Measurements from ENCODE around the gene ATF3. TPM values are rescaled to one million over a fixed set of nuclear protein-coding genes. Genes with fewer than 3 reads are reported as not detected.
A peak's percentile ranks its signal among the peaks of the same experiment; 100 is the strongest.

The ATF3 gene, protein sequence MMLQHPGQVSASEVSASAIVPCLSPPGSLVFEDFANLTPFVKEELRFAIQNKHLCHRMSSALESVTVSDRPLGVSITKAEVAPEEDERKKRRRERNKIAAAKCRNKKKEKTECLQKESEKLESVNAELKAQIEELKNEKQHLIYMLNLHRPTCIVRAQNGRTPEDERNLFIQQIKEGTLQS
- 5.1 and 6.0 TPM in 2 replicates for total RNA-seq (2014; rRNA removed; shearing (Covaris generic))

DNA sequence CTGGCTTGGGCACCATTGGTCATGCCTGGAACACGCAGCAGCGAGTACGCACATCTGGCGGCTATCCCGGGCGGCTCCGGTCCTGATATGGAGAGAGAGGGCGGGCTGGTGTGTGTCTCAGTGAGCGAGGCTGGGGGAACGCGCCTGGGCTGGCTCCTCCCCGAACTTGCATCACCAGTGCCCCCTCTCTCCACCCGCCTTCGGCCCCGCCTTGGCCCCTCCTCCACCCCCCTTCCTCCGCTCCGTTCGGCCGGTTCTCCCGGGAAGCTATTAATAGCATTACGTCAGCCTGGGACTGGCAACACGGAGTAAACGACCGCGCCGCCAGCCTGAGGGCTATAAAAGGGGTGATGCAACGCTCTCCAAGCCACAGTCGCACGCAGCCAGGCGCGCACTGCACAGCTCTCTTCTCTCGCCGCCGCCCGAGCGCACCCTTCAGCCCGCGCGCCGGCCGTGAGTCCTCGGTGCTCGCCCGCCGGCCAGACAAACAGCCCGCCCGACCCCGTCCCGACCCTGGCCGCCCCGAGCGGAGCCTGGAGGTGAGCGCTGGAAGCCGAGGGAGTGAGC, at the start of gene ATF3:
TSS of gene ATF3 (plus strand) at position 370 of the 567 bp plus-strand sequence. CDS start 6,261 bp downstream, outside the sequence.
- DNase-seq (ENCODE audit: low read depth) = peak; percentile 99

DNA sequence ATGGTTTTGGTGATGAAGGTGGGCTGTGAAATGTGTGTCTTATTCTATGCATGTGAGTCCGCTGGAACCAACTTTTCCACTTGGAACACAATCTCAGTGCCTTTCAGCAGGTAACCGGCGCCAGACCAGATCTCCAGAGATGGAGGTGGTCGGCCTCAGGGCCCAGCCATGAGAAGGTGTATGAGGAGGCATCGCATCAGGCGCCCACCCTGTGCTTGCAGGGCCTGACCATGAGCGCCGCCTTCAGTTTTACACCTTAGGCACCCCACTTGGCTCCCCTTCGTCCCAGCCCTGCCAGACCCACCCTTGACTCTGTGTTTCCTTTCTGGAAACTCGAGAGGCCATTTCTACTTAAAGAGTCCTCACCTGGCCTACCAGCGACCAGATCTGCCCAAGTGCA, 48.6 kb upstream of the ATF3 start:
- no peak for DNase-seq (ENCODE audit: low read depth)

DNA sequence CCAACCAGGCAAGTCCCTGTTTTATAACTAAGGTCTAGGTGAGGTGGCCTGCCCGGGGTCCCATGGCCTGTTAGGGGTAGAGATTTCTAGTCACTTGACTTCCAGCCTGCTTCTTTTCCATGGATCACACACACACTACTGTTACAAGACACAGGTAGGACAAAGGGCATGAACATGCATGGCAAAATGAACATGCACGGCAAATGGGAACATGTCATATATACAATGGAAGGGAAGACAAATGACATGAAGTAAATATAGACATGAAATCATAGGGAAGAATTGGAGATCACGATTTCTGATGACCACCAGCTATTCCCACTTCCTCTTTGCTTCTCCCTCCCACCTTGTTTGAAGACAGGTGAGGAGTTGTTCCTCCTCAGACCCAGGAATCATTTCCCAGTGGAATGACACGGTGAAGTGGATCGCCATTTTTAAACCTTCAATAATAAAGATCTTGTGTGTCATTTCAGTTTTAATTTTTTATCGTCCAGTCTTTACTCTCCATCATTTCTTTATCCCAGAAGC, 47.6 kb upstream of the ATF3 start:
- no peak for DNase-seq (ENCODE audit: low read depth)

DNA sequence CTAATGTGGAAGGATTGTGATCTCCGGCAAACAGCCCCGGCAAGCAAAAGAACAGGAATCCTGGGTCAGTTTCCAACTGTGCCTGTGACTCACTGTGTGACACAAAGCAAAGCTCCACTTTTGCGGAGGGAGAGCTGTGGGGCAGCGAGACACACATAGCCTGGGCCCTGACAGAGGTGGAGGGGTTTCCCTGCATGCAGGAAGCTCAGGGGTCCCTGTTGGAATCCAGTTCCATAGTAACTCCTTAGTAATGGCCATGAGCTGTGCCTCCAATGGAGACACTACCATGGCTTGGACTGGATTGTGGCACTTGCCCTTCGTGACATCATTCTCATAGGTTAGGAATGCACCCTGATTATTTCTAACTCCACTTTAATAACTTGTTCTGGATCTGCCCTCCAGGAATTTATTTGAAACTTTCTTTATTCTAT, 47.0 kb upstream of the ATF3 start:
- DNase-seq (ENCODE audit: low read depth) = peak; percentile 86

DNA sequence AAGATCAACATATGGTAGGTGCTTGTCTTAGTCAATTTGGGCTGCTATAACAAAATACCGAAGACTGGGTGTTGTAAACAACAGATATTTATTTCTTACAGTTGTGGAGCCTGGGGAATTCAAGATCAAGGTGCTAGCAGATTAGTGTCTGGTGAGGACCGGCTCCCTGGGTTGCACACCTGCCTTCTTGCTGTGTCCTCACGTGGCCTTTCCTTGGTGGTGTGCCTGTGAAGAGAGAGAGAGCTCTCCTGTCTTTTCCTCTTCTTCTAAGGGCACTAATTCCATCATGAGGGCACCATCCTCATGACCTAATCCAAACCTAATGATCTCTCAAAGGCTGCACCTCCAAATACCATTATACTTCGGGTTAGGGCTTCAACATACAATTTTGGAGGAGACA, 45.8 kb upstream of the ATF3 start:
- no peak for DNase-seq (ENCODE audit: low read depth)

DNA sequence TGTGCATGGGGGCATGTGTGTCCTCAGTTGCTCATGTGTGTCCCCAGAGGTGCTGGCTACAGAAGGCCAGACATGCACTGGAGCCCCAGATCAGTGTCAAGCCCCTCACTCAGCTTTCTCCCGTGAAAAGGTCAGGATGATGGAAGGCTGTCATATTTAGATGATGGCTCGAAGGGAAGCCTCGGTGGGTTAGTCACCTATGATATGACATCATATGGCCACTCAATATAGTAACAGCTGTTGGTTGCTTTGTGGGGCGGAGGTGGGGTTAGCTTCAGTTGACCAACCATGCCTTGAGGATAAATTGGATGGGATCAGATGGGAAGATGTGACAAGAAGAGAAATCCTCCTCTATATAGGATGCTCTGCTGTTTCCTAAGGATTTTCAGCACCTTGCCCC, 43.5 kb upstream of the ATF3 start:
- no peak for DNase-seq (ENCODE audit: low read depth)

DNA sequence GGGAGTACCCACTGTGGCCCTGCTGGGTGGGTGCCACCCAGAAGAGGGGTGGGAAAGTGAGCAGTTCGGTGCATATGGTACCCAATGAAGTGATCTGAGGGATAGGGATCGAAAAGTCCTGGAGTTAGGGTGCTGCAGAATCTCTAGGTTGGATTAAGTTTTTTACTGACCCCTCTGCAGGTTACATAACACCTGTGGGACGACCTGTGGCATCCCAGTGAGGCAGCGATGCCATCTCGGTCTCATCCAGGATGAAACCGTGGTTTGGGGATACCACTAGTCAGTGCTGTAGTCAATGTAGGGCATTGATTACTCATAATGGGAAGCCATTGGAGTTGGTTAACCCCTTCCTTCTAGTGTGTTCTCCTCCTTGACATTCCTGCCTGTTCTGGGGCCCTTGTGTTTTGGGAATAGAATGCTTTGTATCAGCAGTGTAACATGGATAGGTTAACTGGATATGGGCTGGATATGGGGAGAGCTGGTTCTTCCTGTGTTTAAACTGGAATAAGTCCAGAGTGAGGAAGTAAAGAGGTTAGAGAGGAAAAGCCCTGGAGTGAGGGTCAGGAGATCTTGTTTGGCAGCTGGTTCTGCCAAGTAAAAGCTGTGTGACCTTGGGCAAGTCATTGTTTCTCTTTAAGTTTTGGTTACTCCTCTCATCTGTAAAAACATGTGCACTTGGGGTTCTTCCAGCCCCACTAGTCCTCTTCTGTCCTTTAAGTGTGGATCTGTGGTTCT, 42.8 kb upstream of the ATF3 start:
- DNase-seq (ENCODE audit: low read depth) = no peak

DNA sequence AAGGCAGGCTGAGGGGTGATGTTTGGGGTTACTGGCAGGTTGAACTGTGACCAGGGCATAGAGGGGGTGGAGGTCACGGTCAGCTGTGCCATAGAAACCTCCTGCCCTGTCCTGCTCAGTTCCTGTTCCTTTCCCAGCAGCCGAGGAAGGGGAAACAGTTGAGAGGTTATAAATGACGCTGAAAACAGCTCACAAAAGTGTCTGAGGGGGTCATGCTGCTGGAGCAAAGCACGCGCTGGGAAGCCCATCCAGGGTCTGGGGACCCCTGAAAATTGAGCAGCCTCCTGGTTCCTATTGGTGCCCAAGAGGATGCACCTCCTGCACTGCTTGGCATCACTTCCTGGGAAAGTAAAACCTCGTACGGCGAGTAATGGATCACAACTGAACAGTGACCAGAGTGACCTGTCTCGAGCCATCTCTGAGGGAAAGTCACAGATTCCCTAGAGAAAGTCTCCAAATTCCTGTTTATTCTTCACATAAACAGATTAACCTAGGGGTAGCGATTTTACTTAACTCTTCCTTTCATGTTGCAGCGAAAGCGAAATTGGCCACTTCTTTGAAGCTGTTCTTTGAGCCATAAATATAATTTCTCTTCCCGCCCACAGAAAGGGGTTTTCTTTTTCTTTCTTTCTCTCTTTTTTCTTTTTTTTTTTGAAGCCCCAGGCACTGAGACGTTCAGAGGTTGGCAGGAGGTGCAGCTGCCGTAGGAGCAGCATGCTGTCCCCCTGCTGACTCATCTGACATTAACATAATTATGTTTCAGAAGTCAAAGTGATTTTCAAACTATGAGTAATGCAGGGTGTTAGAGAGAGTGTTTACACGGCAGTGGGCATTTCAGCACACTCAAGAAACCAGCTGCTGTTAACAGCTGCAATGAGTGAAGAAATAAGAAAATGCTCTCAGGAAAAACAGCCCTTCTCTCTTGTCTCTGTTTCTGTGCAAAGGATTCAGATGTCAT, 41.8 kb upstream of the ATF3 start:
- DNase-seq (ENCODE audit: low read depth) = peak; percentile 94

DNA sequence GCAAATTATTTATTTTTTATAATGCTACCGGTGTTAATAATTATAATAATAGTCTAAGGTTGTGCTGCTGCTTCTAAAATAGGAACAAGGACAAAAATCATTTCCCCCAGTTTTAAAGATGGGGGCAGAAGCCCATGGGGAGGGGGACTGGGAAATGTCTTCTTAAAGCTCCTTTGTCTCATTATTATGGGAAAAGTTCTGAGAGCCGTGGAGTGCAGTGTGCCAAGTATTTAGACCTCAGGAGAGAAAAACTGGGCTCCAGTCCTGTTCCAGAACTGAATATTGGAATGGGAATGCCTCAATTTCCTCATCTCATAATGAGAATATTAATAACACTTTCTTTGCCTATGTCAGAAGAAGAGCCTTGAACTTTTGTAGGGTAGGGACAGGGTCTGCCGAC, 40.9 kb upstream of the ATF3 start:
- DNase-seq (ENCODE audit: low read depth) = no peak

DNA sequence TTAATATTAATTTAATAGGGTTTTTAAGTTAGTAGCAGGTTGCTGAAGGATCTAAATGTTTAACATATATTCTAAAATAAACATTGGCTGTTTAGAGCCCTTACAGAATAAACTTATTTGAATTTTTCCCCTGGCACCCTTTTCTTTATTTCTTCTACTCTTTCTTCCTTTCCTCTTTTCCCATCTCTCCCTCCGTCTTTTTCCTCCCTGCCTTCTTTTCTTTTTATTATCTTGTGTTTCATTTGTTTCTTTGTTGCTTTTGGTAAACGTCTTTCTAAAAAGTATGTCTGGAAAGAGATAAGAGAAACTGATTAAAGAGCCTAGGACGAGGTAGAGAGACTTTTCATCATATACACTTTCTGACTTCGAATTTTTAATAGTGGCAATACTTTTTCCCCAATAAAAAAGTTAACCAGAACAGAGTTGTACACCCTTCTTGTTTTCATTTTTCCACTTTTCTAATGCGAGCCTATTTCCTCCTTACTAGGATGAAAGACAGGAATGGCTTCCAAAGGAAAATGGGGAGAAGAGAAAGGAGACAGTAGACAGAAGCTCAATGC, 39.5 kb upstream of the ATF3 start:
- DNase-seq (ENCODE audit: low read depth) = no peak

DNA sequence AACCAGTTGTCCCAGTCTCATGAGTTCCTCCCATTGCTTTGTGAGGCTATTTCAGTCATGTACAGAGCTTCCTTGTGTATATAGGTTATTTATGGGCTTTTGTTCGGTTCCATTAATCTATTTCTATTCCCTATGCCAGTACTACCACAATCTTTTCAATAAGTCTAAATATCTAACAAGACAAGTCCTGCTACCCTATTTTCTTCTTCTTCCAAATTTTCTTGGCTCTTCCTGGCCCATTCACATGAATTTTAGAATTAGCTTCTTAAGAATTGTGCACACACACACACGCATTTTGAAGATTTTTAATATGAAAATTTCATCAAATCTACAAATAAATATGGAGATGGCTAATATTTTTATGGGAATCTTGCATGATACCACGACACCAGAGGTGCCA, 33.8 kb upstream of the ATF3 start:
- no peak for DNase-seq (ENCODE audit: low read depth)

DNA sequence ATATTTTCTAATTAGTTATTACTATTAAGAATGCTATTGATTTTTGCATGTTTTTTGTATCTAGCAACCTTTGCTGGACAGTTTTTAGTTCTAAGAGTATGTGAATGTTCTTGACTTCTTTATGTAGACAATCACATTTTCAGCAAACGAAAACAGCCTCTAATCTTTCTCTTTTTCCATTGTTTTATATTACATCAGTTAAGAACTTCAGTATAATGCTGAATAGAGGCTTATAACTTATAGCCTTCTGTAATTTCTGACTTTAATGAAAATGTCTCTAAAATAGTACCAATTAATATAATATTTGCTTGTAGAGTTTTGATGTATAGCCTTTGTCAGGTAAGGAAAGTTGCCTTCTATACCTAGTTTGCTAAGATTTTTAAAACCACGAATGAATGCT, 33.2 kb upstream of the ATF3 start:
- no peak for DNase-seq (ENCODE audit: low read depth)

DNA sequence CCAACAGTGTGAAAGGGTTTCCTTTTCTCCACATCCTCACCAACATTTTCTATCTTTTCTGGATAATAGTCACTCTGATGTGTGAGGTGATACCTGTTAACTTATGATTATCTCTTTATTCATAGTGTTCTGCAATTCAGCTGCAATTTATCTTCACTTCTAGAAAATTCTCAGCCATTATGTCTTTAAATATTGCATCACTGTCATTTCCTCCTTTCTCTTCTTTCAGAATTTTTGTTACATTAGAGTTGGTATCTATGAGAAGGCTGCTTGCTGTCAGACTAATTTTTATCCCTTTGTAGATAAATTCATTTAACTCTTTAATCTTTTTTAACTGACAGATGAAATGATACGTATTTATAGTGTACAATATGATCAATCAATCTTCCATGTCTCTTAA, 30.5 kb upstream of the ATF3 start:
- no peak for DNase-seq (ENCODE audit: low read depth)

DNA sequence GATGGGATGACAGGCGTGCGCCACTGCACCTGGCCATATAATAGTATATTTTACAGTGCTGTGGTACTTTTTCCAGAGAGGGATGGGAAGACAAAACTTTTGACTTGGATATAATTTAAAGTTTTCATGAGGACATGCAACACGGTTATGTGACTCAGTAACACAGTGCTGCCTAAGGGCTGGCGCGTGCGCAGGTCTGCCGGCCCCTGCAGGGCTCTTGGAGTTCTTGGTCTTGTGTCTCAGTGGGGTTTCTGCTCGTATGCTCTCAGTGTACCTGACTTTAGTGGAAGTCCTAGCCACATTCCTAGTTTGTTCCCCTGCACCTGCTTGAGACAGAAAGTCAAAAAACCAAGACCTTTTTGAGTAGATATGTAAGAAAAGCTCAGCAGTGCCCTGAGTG, 27.5 kb upstream of the ATF3 start:
- DNase-seq (ENCODE audit: low read depth) = no peak

DNA sequence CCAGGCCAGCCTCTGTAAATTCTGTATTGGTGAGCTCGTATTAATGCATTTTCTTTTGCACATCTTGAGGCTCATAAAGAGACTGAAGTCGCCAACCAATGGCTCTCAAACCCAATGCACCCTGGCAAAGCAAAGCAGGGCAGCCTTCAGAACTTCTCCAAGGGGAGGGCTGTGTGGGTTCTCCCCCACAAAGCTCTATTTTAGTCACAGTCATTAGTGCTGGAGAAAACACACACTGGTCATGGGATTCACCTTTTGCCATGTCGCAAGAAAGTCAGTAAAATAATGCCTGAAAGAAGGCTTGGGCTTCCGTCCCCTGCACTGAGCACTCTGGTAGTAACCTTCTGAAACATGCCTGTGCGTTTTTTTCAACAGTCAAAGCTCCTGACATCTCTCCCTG, 26.3 kb upstream of the ATF3 start:
- no peak for DNase-seq (ENCODE audit: low read depth)

DNA sequence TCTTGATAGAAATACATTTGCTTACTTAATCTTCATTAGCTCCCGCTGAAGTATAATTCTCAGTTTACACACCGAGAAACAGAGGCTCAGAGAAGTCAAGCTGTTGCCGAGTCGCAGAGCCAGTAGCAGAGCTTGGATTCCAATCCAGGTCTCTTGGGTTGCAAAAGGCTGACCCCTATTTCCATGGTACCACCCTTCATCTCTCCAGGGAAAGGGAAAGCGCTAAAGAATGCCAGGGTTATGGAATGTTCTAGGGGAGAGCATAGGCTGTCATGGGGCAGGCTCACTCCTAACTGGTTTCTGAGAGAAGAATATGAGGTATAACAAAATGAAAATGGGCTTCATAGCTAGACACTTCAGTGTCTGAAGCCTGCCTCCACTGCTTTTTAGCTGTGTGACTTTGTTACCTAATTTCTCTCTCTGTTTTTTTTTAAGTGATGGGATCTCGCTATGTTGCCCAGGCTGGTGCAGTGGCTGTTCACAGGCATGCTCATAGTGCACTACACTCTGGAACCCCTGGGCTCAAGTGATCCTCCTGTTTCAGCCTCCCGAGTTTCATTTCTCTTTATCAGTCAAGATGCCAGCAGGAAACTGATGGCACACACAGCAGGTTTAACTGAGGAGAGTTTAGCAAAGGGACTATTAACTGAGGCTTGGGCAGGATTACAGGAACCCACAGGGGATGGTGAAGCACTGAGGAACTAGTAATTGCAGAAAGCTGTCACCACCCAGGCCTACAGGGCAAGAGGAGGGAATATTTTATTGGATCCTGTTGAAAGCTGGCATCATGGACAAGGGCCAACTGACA, 25.5 kb upstream of the ATF3 start:
- DNase-seq (ENCODE audit: low read depth) = no peak

DNA sequence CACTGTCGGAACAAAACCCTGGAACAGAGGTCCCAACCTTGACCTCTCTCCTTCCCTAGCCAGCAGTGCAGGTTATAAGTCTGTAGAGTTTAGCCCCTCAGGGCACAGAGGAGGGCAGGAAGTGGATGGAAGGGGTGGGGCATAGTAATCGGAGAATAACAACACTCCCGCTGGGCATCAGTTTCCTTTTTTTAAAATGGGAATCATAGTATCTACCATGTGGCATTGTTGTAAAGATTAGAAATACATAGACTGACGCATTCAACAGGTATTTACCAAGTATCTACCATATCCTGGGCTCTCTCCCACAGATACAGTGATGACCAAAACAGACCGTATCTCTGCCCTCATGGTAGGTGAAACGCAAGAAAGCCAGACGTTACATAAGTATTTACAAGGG, 24.9 kb upstream of the ATF3 start:
- DNase-seq (ENCODE audit: low read depth) = no peak

DNA sequence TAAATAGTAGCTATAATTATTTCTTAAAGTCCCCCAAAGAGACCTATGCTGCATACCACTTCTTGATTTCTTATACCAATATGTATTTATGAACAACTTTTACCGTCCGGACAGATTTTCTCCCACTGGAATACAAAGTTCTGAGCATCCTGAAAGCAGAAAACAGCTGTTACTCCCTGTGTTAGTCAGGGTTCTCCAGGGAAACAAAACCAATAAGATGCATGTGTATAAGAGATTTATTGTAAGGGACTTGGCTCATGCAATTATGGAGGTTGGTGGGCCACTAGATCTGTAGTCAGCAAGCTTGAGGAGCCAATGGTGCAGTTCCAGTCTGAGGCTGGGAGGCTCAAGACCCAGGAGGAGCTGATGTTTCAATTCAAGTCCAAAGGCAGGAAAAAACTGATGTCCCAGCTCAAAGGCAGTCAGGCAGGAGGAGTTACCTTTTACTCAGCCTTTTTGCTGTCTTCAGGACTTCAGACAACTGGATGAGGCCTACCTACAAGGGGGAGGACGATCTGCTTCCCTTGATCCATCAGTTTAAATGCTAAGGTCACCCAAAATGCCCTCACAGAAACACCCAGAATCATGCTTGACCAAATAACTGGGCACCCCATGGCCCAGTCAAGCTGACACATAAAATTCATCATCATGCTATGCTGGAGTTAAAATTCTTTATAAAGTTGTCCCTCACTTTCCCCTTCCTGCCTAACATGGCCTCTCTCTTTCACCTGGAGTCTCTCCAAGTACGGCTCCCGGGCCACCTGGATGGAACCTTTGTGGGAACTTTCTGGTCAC, 24.3 kb upstream of the ATF3 start:
- no peak for DNase-seq (ENCODE audit: low read depth)

DNA sequence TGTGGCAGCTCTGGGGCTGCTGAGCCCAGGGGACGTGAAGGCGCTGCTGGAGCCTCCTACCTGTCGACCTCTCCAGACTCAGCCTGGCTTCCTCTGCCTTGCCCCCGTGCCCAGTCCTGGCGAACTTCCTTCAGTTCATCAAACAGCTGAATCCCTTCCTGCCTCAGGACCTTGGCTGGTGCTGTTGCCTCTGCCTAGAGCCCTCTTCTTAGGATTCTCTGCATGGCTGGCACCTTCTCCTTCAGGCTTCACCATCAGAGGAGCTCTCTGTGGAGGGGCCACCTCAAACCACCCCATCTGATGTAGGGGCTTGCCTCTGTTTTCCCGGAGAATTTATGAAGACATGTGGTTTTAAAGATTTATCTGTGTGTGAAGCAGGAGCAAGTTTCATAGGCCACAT, 23.4 kb upstream of the ATF3 start:
- DNase-seq (ENCODE audit: low read depth) = no peak
